Measurements from ENCODE around the gene HABP4.

DNA sequence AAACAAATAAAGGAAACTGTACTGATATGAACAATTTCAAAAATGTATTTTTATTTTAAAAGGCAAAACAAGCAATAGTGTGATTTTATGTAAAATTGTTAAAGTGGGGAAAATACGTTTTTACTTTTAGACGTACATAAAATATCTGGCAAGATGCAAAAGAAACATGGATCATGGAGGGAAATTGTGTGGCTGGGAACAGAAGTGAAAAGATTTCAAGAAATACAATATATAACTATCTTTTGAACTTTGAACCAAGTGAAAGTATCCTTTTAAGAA, 30.3 kb upstream of the HABP4 start:
- TF ChIP-seq SP1 (IDR thresholded peaks at IDR 0.05; ENCODE audit: low read depth) (no peak), SRF (IDR thresholded peaks at IDR 0.05; ENCODE audit: low read depth) (no peak), FOSL1 (IDR thresholded peaks at IDR 0.05; ENCODE audit: low read depth) (no peak)
- TF ChIP-seq, protein P1, sequence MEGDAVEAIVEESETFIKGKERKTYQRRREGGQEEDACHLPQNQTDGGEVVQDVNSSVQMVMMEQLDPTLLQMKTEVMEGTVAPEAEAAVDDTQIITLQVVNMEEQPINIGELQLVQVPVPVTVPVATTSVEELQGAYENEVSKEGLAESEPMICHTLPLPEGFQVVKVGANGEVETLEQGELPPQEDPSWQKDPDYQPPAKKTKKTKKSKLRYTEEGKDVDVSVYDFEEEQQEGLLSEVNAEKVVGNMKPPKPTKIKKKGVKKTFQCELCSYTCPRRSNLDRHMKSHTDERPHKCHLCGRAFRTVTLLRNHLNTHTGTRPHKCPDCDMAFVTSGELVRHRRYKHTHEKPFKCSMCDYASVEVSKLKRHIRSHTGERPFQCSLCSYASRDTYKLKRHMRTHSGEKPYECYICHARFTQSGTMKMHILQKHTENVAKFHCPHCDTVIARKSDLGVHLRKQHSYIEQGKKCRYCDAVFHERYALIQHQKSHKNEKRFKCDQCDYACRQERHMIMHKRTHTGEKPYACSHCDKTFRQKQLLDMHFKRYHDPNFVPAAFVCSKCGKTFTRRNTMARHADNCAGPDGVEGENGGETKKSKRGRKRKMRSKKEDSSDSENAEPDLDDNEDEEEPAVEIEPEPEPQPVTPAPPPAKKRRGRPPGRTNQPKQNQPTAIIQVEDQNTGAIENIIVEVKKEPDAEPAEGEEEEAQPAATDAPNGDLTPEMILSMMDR (IDR thresholded peaks at IDR 0.05 in 2 of 3, conservative IDR thresholded peaks at IDR 0.05 in 1 of 3; ENCODE audit: borderline replicate concordance in 1 of 3, insufficient read depth in 1 of 3, low read depth in 2 of 3, low read length in 2 of 3), result no peak
- TF ChIP-seq, protein P2, sequence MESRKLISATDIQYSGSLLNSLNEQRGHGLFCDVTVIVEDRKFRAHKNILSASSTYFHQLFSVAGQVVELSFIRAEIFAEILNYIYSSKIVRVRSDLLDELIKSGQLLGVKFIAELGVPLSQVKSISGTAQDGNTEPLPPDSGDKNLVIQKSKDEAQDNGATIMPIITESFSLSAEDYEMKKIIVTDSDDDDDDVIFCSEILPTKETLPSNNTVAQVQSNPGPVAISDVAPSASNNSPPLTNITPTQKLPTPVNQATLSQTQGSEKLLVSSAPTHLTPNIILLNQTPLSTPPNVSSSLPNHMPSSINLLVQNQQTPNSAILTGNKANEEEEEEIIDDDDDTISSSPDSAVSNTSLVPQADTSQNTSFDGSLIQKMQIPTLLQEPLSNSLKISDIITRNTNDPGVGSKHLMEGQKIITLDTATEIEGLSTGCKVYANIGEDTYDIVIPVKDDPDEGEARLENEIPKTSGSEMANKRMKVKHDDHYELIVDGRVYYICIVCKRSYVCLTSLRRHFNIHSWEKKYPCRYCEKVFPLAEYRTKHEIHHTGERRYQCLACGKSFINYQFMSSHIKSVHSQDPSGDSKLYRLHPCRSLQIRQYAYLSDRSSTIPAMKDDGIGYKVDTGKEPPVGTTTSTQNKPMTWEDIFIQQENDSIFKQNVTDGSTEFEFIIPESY (IDR thresholded peaks at IDR 0.05; ENCODE audit: extremely low read depth, insufficient replicate concordance, low read length), result no peak

Measured in HCT116 (cell line).